ENCODE data around the gene ERRFI1.

The ERRFI1 gene

DNA sequence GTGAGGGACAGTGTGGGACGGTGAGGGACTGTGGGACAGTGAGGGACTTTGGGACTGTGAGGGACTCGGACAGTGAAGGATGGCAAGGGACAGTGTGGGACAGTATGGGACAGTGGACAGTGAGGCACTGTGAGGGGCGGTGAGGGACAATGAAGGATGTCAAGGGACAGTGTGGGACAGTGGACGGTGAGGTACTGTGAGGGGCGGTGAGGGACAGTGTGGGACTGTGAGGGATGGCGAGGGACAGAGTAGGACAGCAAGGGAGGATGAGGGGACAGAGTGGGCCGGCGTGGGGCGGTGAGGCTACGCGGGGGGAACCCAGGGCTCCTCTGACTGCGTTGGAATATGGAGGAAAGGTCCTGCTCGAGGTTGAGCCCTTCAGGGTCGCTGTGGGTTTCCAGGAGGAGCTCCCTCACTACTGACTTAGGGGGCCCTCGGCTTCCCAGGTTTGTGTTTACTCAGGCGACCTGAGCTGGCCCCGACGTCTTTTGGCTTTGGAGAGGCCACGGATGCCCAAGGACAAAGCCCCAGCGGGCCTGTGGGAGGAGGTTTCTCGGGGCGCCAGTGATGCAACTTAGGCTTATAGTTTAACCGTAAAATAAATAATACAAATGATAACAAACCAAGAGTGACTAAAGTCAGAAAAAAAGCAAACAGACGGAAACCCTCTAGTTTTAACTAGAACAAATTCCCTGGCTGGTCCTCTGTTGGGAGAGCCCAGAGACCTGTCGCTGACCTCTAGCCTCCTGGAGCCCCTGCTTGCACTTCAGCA is 1.1 kb upstream of the ERRFI1 start:
- no peak overlapping the region for H3K4me3 ChIP-seq (ENCODE audit: low read depth, low read length)
- no peaks in the 10 kb centered on the region for H3K4me1 ChIP-seq
- no peak for TF ChIP-seq CTCF (IDR thresholded peaks at IDR 0.05; ENCODE audit: low read depth, low read length)
- peaks cover 8% of the 10 kb centered on the region; the same call in 1 of the 2 replicates for H3K27me3 ChIP-seq
- H3K9me3 ChIP-seq, result no peaks in the 10 kb centered on the region
- no peaks in the 10 kb centered on the region for H3K36me3 ChIP-seq
- DNase-seq, result no peak

GRCh38 chr1:8025671-8026144 is 401 bp downstream of the ERRFI1 start:
- DNase-seq, result no peak
- H3K27me3 ChIP-seq, result peaks cover 8% of the 10 kb centered on the region; the same call in 1 of the 2 replicates
- H3K36me3 ChIP-seq, result no peaks in the 10 kb centered on the region
- no peaks in the 10 kb centered on the region for H3K4me1 ChIP-seq
- H3K9me3 ChIP-seq, result no peaks in the 10 kb centered on the region
- no peak for TF ChIP-seq CTCF (IDR thresholded peaks at IDR 0.05; ENCODE audit: low read depth, low read length)
- peak overlapping the region; percentile 58 for H3K4me3 ChIP-seq (ENCODE audit: low read depth, low read length)

DNA sequence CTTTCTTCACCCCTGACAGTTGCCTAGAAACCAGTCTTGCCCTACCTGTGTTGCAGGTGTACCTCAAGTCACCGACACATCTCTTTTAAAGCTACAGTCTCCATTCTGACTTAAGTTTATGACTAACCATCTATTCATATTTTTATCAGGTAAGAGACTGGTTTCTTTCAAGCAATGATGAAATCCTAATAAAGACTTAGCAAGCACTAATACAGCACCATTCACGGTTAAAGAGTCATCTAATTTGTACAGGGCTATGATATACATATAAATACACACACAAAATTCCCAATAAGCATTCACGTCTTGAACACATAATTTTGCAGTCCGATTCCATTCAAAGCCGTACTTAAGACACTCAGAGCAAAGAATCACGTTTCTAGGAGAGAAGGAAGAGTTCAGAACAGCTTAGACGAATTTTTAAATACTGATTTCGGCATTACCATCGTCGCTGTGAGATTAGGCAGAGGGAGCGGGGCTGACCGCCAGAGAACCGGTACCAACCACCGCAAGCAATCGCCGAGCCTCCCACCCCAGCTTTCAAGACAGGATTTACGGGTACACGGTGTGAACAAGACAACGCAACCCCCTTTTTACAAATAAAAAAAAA is 943 bp downstream of the ERRFI1 start:
- Histone ChIP-seq H3K36me3 (no peaks in the 10 kb centered on the region), H3K9me3 (no peaks in the 10 kb centered on the region), H3K27me3 (peaks cover 8% of the 10 kb centered on the region; the same call in 1 of the 2 replicates), H3K4me1 (no peaks in the 10 kb centered on the region), H3K4me3 (ENCODE audit: low read depth, low read length) (peak overlapping the region; percentile 58)
- no peak for DNase-seq
- no peak for TF ChIP-seq CTCF (IDR thresholded peaks at IDR 0.05; ENCODE audit: low read depth, low read length)

GRCh38 chr1:8024329-8024728 is 1.8 kb downstream of the ERRFI1 start:
- no peaks in the 10 kb centered on the region for H3K4me1 ChIP-seq
- no peak overlapping the region for H3K4me3 ChIP-seq (ENCODE audit: low read depth, low read length)
- no peaks in the 10 kb centered on the region for H3K9me3 ChIP-seq
- no peak for DNase-seq
- no peaks in the 10 kb centered on the region for H3K36me3 ChIP-seq
- no peak for TF ChIP-seq CTCF (IDR thresholded peaks at IDR 0.05; ENCODE audit: low read depth, low read length)
- peaks cover 8% of the 10 kb centered on the region; the same call in 1 of the 2 replicates for H3K27me3 ChIP-seq

DNA sequence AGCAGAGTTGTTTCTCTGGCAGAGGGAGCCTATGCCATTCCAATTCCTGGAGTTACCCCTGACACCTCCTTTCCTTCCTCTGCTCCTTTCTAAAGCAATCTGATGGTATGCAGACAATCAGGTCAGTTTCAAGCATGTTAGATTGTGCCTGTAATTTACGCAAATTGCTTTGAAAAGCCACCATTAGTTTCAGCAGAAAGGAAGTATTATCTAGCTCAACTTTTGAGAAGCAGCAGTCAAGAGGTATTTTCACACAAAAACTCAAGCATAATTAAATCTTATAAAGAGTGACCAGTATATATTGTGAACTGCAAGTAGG is 2.2 kb downstream of the ERRFI1 start:
- no peaks in the 10 kb centered on the region for H3K36me3 ChIP-seq

More for the DNA sequence above, 2.2 kb downstream of the ERRFI1 start:
- DNase-seq, result no peak
- no peak for TF ChIP-seq CTCF (IDR thresholded peaks at IDR 0.05; ENCODE audit: low read depth, low read length)
- H3K27me3 ChIP-seq, result peaks cover 8% of the 10 kb centered on the region; the same call in 1 of the 2 replicates
- H3K4me1 ChIP-seq, result no peaks in the 10 kb centered on the region
- no peak overlapping the region for H3K4me3 ChIP-seq (ENCODE audit: low read depth, low read length)
- no peaks in the 10 kb centered on the region for H3K9me3 ChIP-seq

All from BE2C (cell line).